A549 (cell line): ENCODE results near the gene TUBB6. TPM values are rescaled to one million over a fixed set of nuclear protein-coding genes. Genes with fewer than 3 reads are reported as not detected.

Source experiments
- ATAC-seq, 2 experiments: fragments of 200-7000 bp in 1 of 2; fragments of >200 bp in 1 of 2; cut with Nextera tagmentation in 1 of 2; cut with Tn5 transposase in 1 of 2; 3 replicates each; pipeline versions ENCODE4 v1.8.0 to v1.9.1; 2018 to 2020; ENCODE audit warnings: mild to moderate bottlenecking in 1 of 2, moderate library complexity in 1 of 2
- CTCF ChIA-PET: fragments of 300-600 bp; sonication (Branson Sonifier 250); formaldehyde crosslinking; extraction: SDS; loops from one replicate; lab custom pipeline; 2021; ENCODE audit warnings: antibody characterized with exemption, inconsistent platforms; lab: Yijun Ruan, JAX
- POLR2A ChIA-PET: fragments of 350-600 bp; formaldehyde crosslinking; extraction: SDS; loops from one replicate; lab custom pipeline; 2021; ENCODE audit warnings: antibody characterized with exemption, inconsistent platforms; lab: Yijun Ruan, JAX
- DNase-seq, 2 experiments: peaks; one replicate each; pipeline versions ENCODE4 v3.0.0 to v3.0.0-alpha.2; 2011 to 2016; ENCODE audit warnings: low read depth in 1 of 2, low spot score in 1 of 2
- FAIRE-seq: peaks from 2 replicates; lab custom pipeline; 2011; peaks lifted over from hg19 to GRCh38; lab: Jason Lieb, UNC
- H3K27ac ChIP-seq, 2 experiments: fragments of >200 bp; sonication (Bioruptor Twin); formaldehyde crosslinking; 3 replicates each; pipeline ENCODE4 v1.5.1; 2016 to 2017
- H3K4me1 ChIP-seq: fragments of >200 bp; sonication (Bioruptor Twin); formaldehyde crosslinking; 3 replicates; pipeline ENCODE4 v1.6.1; 2016
- H3K4me2 ChIP-seq: fragments of >200 bp; sonication (Bioruptor Twin); formaldehyde crosslinking; 3 replicates; pipeline ENCODE4 v1.6.1; 2016
- H3K4me3 ChIP-seq: fragments of >200 bp; sonication (Bioruptor Twin); formaldehyde crosslinking; 3 replicates; pipeline ENCODE4 v1.5.1; 2016
- H3K9me3 ChIP-seq: fragments of >200 bp; sonication (Bioruptor Twin); formaldehyde crosslinking; 3 replicates; pipeline ENCODE4 v1.6.1; 2016
- EHF ChIP-seq: fragments of 250-450 bp; sonication (Bioruptor Pico); IDR thresholded peaks from 2 replicates; pipeline ENCODE4 v1.5.0; 2020; ENCODE audit warnings: mild to moderate bottlenecking
- ELK1 ChIP-seq: fragments of 150-350 bp; IDR thresholded peaks from 2 replicates; pipeline ENCODE4 v1.6.1; 2014; ENCODE audit warnings: low read depth, mild to moderate bottlenecking, low read length
- ESRRA ChIP-seq: fragments of 150-350 bp; IDR thresholded peaks from 2 replicates; pipeline ENCODE4 v1.6.1; 2014; ENCODE audit warnings: mild to moderate bottlenecking, low read length, borderline replicate concordance
- HDAC2 ChIP-seq: fragments of 200-600 bp; sonication (generic); IDR thresholded peaks from 2 replicates; pipeline ENCODE4 v1.6.1; 2016
- HOXB13 ChIP-seq: fragments of 250-450 bp; sonication (Bioruptor Pico); IDR thresholded peaks from 2 replicates; pipeline ENCODE4 v1.5.0; 2020; ENCODE audit warnings: low read depth, mild to moderate bottlenecking, moderate library complexity
- JUN ChIP-seq, 2 experiments: fragments of >200 bp; sonication (Bioruptor Twin); formaldehyde crosslinking; IDR thresholded peaks; 2 replicates in 1 of 2; 3 replicates in 1 of 2; pipeline ENCODE4 v1.6.1; 2016 to 2017
- KDM1A ChIP-seq: fragments of 200-600 bp; sonication (generic); IDR thresholded peaks from 2 replicates; pipeline ENCODE4 v1.6.1; 2016; ENCODE audit warnings: low read depth, mild to moderate bottlenecking
- MAFK ChIP-seq: fragments of 450-650 bp; IDR thresholded peaks from 2 replicates; pipeline ENCODE4 v1.6.1; 2014; ENCODE audit not compliant: partially characterized antibody
- NFE2L2 ChIP-seq: fragments of 150-350 bp; conservative IDR thresholded peaks from 2 replicates; pipeline ENCODE4 v1.6.1; 2014; ENCODE audit warnings: low read length
- PHF8 ChIP-seq: fragments of 200-600 bp; sonication (generic); IDR thresholded peaks from 2 replicates; pipeline ENCODE4 v1.6.1; 2016; ENCODE audit warnings: low read depth, mild to moderate bottlenecking, antibody characterized with exemption, moderate library complexity, borderline replicate concordance
- RAD21 ChIP-seq, 2 experiments: fragments of >200 bp in 1 of 2; sonication (Bioruptor Twin) in 1 of 2; formaldehyde crosslinking in 1 of 2; IDR thresholded peaks in 1 of 2; conservative IDR thresholded peaks in 1 of 2; 2 replicates in 1 of 2; 3 replicates in 1 of 2; pipeline ENCODE4 v1.6.1; 2012 to 2018; ENCODE audit warnings: inconsistent platforms in 1 of 2
- RCOR1 ChIP-seq: fragments of 150-350 bp; IDR thresholded peaks from 2 replicates; pipeline ENCODE4 v1.6.1; 2014; ENCODE audit warnings: antibody characterized with exemption, low read length, low read depth
- RNF2 ChIP-seq: fragments of 200-600 bp; sonication (generic); IDR thresholded peaks from 2 replicates; pipeline ENCODE4 v1.6.1; 2016; ENCODE audit warnings: low read depth, mild to moderate bottlenecking, antibody characterized with exemption, moderate library complexity, borderline replicate concordance
- USF2 ChIP-seq: fragments of 450-650 bp; IDR thresholded peaks from 2 replicates; pipeline ENCODE4 v1.6.1; 2014; ENCODE audit warnings: antibody characterized with exemption
- ZFP36 ChIP-seq: fragments of 450-650 bp; IDR thresholded peaks from 2 replicates; pipeline ENCODE4 v1.6.1; 2014; ENCODE audit warnings: borderline replicate concordance; ENCODE audit not compliant: partially characterized antibody
- ZSCAN20 ChIP-seq: fragments of 250-450 bp; sonication (Bioruptor Pico); IDR thresholded peaks from 2 replicates; pipeline ENCODE4 v1.8.0; 2022; ENCODE audit warnings: mild to moderate bottlenecking, moderate library complexity
- whole genome bisulfite sequencing: methylation state at CpG from one replicate; pipeline ENCODE4 v1.1.6; 2017; ENCODE audit errors: missing lambda C conversion rate; 5-methylcytosine and 5-hydroxymethylcytosine counted together
- polyA plus RNA-seq, 4 experiments: library from polyadenylated mRNA; depleted of rRNA in 3 of 4; stranded (reverse); fragments of >200 nt; fragmentation: RNase III in 1 of 4; extraction: RNeasy Plus Mini Kit Qiagen cat#74134 plus additional on column Dnase treatment in 1 of 4; gene quantifications; 2 replicates in 3 of 4; 3 replicates in 1 of 4; pipeline ENCODE4 v1.2.3, GENCODE V29; 2011 to 2017
- TF ChIP-seq, protein P1 (sequence below): fragments of >200 bp; sonication (Bioruptor Twin); formaldehyde crosslinking; IDR thresholded peaks from 3 replicates; pipeline ENCODE4 v1.6.1; 2016

The TUBB6 gene
- polyA plus RNA-seq, 2 of the 4 experiments (the other 2 are of a cell fraction), result 88.5 to 235 TPM

DNA sequence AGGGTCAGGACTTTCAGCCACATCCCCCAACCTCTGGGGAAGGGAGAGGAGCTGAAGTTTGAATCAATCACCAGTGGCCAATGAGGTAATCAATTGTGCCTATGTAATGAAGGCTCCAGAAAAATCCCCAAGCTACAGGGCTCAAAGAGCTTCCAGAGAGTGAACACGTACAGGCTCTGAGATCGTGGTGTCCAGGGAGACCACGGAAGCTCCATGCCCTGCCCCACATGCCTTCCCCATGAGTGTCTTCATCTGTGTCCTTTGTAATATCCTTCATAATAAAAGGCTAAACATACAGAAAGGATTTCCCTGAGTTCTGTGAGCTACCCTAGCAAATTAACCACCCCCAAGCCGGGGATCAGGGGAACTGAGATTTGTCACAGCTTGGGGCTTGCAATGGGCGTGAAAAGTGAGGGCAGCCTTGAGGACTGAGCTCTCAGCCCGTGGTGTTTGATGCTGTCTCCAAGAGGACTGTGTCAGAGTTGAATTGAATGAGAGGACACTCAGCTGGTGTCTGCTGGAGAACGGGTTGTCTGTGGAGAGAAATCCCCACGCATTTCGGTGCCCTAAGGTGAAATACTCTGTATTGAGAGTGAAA lies 25.5 kb upstream of the TUBB6 start:
- no peaks in the 10 kb centered on the region for H3K9me3 ChIP-seq
- TF ChIP-seq USF2 (no peak), ZSCAN20 (CRISPR knock-in tag) (no peak), ZFP36 (no peak), ELK1 (no peak), MAFK (no peak), JUN (IDR thresholded peaks at IDR 0.05) (no peak)
- TF ChIP-seq, protein P1, sequence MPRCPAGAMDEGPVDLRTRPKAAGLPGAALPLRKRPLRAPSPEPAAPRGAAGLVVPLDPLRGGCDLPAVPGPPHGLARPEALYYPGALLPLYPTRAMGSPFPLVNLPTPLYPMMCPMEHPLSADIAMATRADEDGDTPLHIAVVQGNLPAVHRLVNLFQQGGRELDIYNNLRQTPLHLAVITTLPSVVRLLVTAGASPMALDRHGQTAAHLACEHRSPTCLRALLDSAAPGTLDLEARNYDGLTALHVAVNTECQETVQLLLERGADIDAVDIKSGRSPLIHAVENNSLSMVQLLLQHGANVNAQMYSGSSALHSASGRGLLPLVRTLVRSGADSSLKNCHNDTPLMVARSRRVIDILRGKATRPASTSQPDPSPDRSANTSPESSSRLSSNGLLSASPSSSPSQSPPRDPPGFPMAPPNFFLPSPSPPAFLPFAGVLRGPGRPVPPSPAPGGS, result no peak
- 61% methylated on average over 9 of the region's 9 CpGs for WGBS
- ChIA-PET CTCF (interaction anchor here (1.4 to 3.6 kb wide), 2 partner anchors 11 to 17 kb away, joined by 7 to 31 read pairs; no protein-coding TSS in a partner anchor), POLR2A (no interaction called here)
- peak in 1 of 2 experiments; percentile 11 for DNase-seq
- H3K27ac ChIP-seq, result no peak overlapping the region
- no peak for FAIRE-seq
- 0 out of 3 replicates have a peak, but pooled peaks cover 3% of the 10 kb centered on the region for H3K4me1 ChIP-seq
- H3K4me3 ChIP-seq, result no peak overlapping the region
- H3K4me2 ChIP-seq, result no peak overlapping the region
- ATAC-seq, result peak in 1 of 2 experiments; percentile 40; a peak in 1 of 6 replicates

- 43% methylated on average over 2 of the region's 6 CpGs for WGBS
- ATAC-seq (peak in 1 of 2 experiments; percentile 21; a peak in 2 of 6 replicates), DNase-seq (peak in 1 of 2 experiments; percentile 27), FAIRE-seq (no peak)
- POLR2A ChIA-PET, result no interaction called here
- Histone ChIP-seq H3K27ac (no peak overlapping the region), H3K4me1 (peaks cover 4% of the 10 kb centered on the region; the same call in 2 of the 3 replicates), H3K4me2 (no peak overlapping the region), H3K4me3 (no peak overlapping the region), H3K9me3 (no peaks in the 10 kb centered on the region)
- TF ChIP-seq ESRRA (no peak), RAD21 (conservative IDR thresholded peaks at IDR 0.05 in 1 of 2, IDR thresholded peaks at IDR 0.05 in 1 of 2) (peak in 1 of 2 experiments; percentile 28; a peak in 2 of 5 replicates)
- CTCF ChIA-PET, result interaction anchor here (0.8 to 3.6 kb wide), 3 partner anchors 11 to 24 kb away, joined by 3 to 31 read pairs (median 7); no protein-coding TSS in a partner anchor
Measured at GRCh38 chr18:12283256-12283655, 24.8 kb upstream of the TUBB6 start.

GRCh38 chr18:12283666-12284065 lies 24.4 kb upstream of the TUBB6 start:
- Histone ChIP-seq H3K9me3 (no peaks in the 10 kb centered on the region), H3K27ac (no peak overlapping the region), H3K4me2 (no peak overlapping the region), H3K4me1 (peaks cover 8% of the 10 kb centered on the region; the same call in 2 of the 3 replicates), H3K4me3 (no peak overlapping the region)
- ChIA-PET POLR2A (interaction anchor here (1.0 kb wide), 1 partner anchor 12 kb away, joined by 3 read pairs; no protein-coding TSS in a partner anchor), CTCF (interaction anchor here (0.8 to 3.6 kb wide), 3 partner anchors 12 to 23 kb away, joined by 3 to 31 read pairs (median 7); no protein-coding TSS in a partner anchor)
- 94% methylated on average over 1 of the region's 1 CpG for WGBS
- no peak for DNase-seq
- FAIRE-seq, result no peak
- no peak for ATAC-seq
- TF ChIP-seq HDAC2 (no peak), NFE2L2 (no peak), EHF (no peak), HOXB13 (CRISPR knock-in tag) (no peak), RCOR1 (no peak), PHF8 (no peak), KDM1A (no peak), RNF2 (no peak)
- TF ChIP-seq, all 56 proteins: peak for 0
